Stimulated activated CD4-positive, alpha-beta T cell treated with anti-CD3 and anti-CD28 coated beads, Interleukin-12 subunit alpha, Interleukin-12 subunit beta, amount 100 ng/mL, for 4 hours (primary cell): ENCODE results near the gene PEX3.

Experiments
- DNase-seq: peaks from one replicate; pipeline ENCODE4 v3.0.0-alpha.2; 2020

The PEX3 gene

DNA sequence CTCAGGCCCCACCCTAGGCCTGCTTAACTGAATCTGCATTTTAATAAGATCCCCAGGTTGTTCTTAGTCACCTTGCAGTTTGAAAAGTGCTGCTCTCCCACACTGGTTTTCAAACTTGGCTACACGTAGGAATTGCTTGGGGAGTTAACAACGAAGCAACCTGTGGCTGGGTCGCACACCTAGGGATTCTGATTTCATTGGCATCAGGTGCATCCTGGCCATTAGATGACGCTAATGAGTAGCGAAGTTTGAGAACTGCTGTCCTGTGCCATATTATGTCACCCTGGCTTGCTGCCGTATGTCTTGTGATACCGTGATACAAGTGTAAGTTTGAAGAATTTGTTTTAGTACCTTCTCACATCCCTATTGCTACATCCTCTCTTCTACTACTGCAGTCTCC, 89.1 kb downstream of the PEX3 start:
- no peak for DNase-seq

- no peak for DNase-seq
Observed at GRCh38 chr6:143540192-143540591, 89.6 kb downstream of the PEX3 start.
